ENCODE data around the gene KREMEN1. TPM values are rescaled to one million over a fixed set of nuclear protein-coding genes. Genes with fewer than 3 reads are reported as not detected.
A peak's percentile ranks its signal among the peaks of the same experiment; 100 is the strongest.

KREMEN1 gene
- polyA plus RNA-seq (2012; rRNA removed) = 7.9 and 10.0 TPM in 2 replicates
- 7.0 and 10.4 TPM in 2 replicates for polyA plus RNA-seq (2012; cell fraction: cytosol; rRNA removed)
- polyA plus RNA-seq (2012; cell fraction: nucleus; rRNA removed) = 6.7 and 8.0 TPM in 2 replicates

- no peak for DNase-seq
- Histone ChIP-seq H3K9me2 (no peaks in the 10 kb centered on the region), H3K27me3 (ENCODE audit: insufficient read depth) (no peaks in the 10 kb centered on the region), H3K4me1 (ENCODE audit: control insufficient read depth in 1 of 2, insufficient read depth in 2 of 2, low read depth in 1 of 2, low read length in 1 of 2) (peaks cover 0 to 8% of the 10 kb centered on the region in 2 experiments; a peak in 1 of 4 replicates), H3K27ac (ENCODE audit: low read depth in 2 of 2, low read length in 1 of 2) (no peak within 1 kb of the TSS), H3K9ac (peak within 1 kb of the TSS; percentile 75), H3K9me3 (no peaks in the 10 kb centered on the region), H3K4me2 (peak within 1 kb of the TSS; percentile 95), H3K79me2 (ENCODE audit: insufficient read depth) (no peaks in the 10 kb centered on the region), H3F3A (replicated peaks; ENCODE audit: insufficient read depth) (no peaks in the 10 kb centered on the region), H4K20me1 (ENCODE audit: insufficient read depth) (no peaks in the 10 kb centered on the region), H3K36me3 (replicated peaks in 1 of 2; ENCODE audit: control insufficient read depth in 1 of 2, insufficient read depth in 2 of 2, low read length in 1 of 2) (no peaks in the 10 kb centered on the region), H3K4me3 (ENCODE audit: low read depth in 2 of 2, low read length in 1 of 2) (peak within 1 kb of the TSS; percentile 66 to 69), H2AFZ (ENCODE audit: low read depth) (peak within 1 kb of the TSS; percentile 70; the same call in 1 of the 2 replicates)
- 0% methylated on average over 23 of the region's 76 CpGs for WGBS (ENCODE audit: low lambda C conversion rate)
- no peak for TF ChIP-seq NFIC (IDR thresholded peaks at IDR 0.05; ENCODE audit: borderline replicate concordance)
- no peak for TF ChIP-seq USF1 (IDR thresholded peaks at IDR 0.05; ENCODE audit: borderline replicate concordance, low read depth)
- TF ChIP-seq POLR2AphosphoS5 (IDR thresholded peaks at IDR 0.05; ENCODE audit: low read depth, low read length) = no peak
- TF ChIP-seq ZBTB33 (IDR thresholded peaks at IDR 0.05; ENCODE audit: borderline replicate concordance, low read depth) = no peak
- TF ChIP-seq PBX3 (IDR thresholded peaks at IDR 0.05) = no peak
- no peak for TF ChIP-seq GABPA (IDR thresholded peaks at IDR 0.05; ENCODE audit: low read depth)
- TF ChIP-seq TAF1 (IDR thresholded peaks at IDR 0.05; ENCODE audit: borderline replicate concordance, low read depth, low read length) = no peak
- TF ChIP-seq ELF1 (IDR thresholded peaks at IDR 0.05) = no peak
- TF ChIP-seq MAX (IDR thresholded peaks at IDR 0.05; ENCODE audit: low read depth) = no peak
- TF ChIP-seq MXI1 (IDR thresholded peaks at IDR 0.05; ENCODE audit: low read depth, low read length) = no peak
- TF ChIP-seq RCOR1 (IDR thresholded peaks at IDR 0.05; ENCODE audit: low read length) = no peak
- TF ChIP-seq NRF1 (IDR thresholded peaks at IDR 0.05; ENCODE audit: low read depth, low read length) = no peak
- no peak for TF ChIP-seq FOSL2 (IDR thresholded peaks at IDR 0.05; ENCODE audit: borderline replicate concordance, low read depth)
- TF ChIP-seq YY1 (IDR thresholded peaks at IDR 0.05; ENCODE audit: low read depth) = no peak
- TF ChIP-seq GATA2 (CRISPR knock-in tag; IDR thresholded peaks at IDR 0.05) = no peak
- TF ChIP-seq TCF12 (IDR thresholded peaks at IDR 0.05) = no peak
- TF ChIP-seq SIN3A (IDR thresholded peaks at IDR 0.05; ENCODE audit: borderline replicate concordance, low read depth, low read length) = no peak
- TF ChIP-seq RAD21 (IDR thresholded peaks at IDR 0.05; ENCODE audit: low read length) = no peak
- no peak for TF ChIP-seq FOXJ3 (CRISPR knock-in tag; IDR thresholded peaks at IDR 0.05)
- ChIA-PET CTCF (interaction anchor here (0.6 to 1.1 kb wide), 3 partner anchors 14 to 70 kb away, joined by 3 read pairs; no protein-coding TSS in a partner anchor), POLR2A (no interaction called here)
These were observed at the start of gene KREMEN1 for GRCh38 chr22:29072979-29073617. Gene KREMEN1, plus strand, starts transcription at chr22:29073035. Its CDS starts 96 bp downstream, at chr22:29073131.
